SIG-M5 treated with dmso at 0.1 percent for 504 hours (cell line): Measurements from ENCODE around the gene PCDHA1.

ENCODE experiments used
- DNase-seq: peaks from one replicate; lab custom pipeline; 2025; ENCODE audit not compliant: unreplicated experiment; lab: John Stamatoyannopoulos, UW

PCDHA1 gene

GRCh38 chr5:141040093-141040770, 254.3 kb downstream of the PCDHA1 start:
- peak; percentile 9 for DNase-seq

DNA sequence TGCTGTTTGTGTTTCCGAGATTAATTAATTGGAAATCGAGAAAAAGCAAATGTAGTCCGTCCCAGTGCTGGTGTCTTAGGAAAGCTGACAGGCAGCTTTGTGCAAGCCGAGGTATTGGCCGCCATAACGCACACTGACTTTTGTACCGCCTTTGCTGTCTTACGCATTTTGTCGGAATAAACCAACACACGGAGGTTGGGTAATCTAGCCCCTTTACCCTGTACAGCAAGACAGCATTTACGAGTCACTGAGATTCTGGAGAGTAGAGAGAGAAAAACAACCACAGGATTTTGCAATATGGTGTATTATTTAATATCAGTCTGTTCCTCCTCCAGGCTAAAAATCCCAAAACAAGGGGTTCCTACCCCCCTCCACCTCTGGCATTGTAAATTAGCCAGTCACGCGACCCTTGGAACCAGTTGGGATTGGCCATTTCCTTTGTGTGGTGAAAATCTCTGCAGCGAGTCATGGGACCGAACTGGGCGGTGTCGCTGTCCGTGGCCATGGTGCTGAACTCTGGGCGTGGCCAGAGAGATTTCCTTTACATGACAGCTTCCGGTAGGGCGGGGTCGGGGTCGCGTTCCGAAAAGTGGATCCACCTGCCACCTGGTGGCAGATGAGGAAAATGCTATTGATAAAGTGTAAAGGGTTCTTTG, 255.0 kb downstream of the PCDHA1 start:
- DNase-seq, result peak; percentile 66

- no peak for DNase-seq
These were observed 255.5 kb downstream of the PCDHA1 start for GRCh38 chr5:141041427-141041785.

DNA sequence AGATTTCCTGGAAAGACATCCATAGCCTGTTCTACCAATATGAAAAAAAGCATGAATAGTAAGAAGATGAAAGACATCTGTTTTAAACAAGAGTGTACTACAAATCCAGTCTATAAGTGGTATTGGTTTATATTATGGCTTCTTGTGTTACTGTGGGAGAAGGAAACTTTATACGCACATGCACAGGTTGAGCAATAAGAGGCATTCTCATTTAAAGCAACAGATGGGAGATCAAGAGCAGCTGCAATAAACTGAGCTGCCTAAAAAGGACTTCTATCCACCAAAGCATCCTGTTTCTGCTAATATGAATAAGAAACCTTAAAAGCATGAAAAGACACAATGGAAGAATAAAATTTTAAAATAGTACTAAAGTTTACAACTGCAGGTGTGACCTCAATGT, 256.6 kb downstream of the PCDHA1 start:
- DNase-seq, result no peak

GRCh38 chr5:141050622-141051520, 264.9 kb downstream of the PCDHA1 start, which contains the start of gene PCDHB1:
TSS of gene PCDHB1 (plus strand) at chr5:141051374. CDS start at chr5:141051471, 97 bp downstream.
- no peak for DNase-seq

DNA sequence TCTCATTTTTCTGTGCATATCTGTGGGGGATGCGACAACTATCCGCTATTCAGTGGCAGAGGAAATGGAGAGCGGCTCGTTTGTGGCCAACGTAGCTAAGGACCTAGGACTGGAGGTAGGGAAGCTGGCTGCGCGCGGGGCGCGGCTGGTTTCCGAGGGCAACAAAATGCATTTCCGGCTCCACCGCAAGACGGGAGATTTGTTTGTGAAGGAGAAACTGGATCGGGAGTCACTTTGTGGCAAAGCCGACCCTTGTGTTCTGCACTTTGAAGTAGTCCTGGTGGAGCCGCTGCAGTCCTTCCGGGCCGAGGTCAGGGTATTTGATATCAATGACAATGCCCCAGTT, 265.6 kb downstream of the PCDHA1 start:
- DNase-seq, result no peak
